ENCODE data around the gene NT5C2. TPM values are rescaled to one million over a fixed set of nuclear protein-coding genes. Genes with fewer than 3 reads are reported as not detected.

NT5C2 gene
- total RNA-seq, 1 experiment from 2014 or later: 91.2 TPM

DNA sequence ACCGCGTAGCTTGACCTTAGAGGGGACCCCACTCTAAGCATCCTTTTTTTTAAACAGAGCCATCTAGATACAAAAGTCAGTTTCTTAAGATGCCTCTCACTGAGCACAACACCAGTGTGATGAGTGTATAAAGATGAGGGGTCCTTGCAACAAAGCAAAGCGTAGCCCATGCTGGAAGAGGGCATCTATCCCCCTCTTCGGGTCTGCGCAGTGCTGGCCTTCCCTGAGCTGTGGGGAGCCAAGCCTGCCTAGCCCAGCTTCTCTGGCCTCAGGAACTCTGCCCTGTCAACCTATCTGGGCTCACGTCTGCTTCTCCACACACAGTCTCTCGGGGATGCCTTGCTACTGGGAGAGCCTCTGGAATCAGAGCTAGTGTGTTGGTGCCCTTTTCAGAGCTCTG lies 114.0 kb downstream of the NT5C2 start:
- Histone ChIP-seq H3K9me3 (no peaks in the 10 kb centered on the region), H3K36me3 (ENCODE audit: control insufficient read depth, insufficient read depth, low read length) (no peaks in the 10 kb centered on the region; the same call in none of the 2 replicates), H3K27me3 (replicated peaks; ENCODE audit: control insufficient read depth, insufficient read depth, low read length) (no peaks in the 10 kb centered on the region), H3K4me3 (ENCODE audit: low read depth, low read length) (no peak overlapping the region), H3K4me1 (peaks cover 8% of the 10 kb centered on the region; the same call in 1 of the 2 replicates)
- TF ChIP-seq CTCF (IDR thresholded peaks at IDR 0.05; ENCODE audit: insufficient read depth in 1 of 2, low read depth in 1 of 2, low read length in 1 of 2, severe bottlenecking in 1 of 2, unreplicated experiment in 1 of 2): no peak
- intact Hi-C loops (cut with micrococcal nuclease; ENCODE audit: unreplicated experiment): no loop called here
- Mint-ChIP-seq H3K27ac (ENCODE audit: unreplicated experiment) (no peak overlapping the region), H3K27me3 (ENCODE audit: insufficient read depth, unreplicated experiment) (no peaks in the 10 kb centered on the region), H3K9me3 (ENCODE audit: unreplicated experiment) (no peaks in the 10 kb centered on the region), H3K4me1 (ENCODE audit: low read depth, unreplicated experiment) (no peaks in the 10 kb centered on the region), H3K36me3 (ENCODE audit: insufficient read depth, unreplicated experiment) (peaks cover 30% of the 10 kb centered on the region), H3K4me3 (ENCODE audit: unreplicated experiment) (no peak overlapping the region)
- CTCF ChIA-PET: interaction anchor here (0.6 kb wide), 2 partner anchors 160 to 184 kb away, joined by 3 read pairs; no protein-coding TSS in a partner anchor
- POLR2A ChIA-PET: interaction anchor here (0.6 kb wide), 1 partner anchor 205 kb away, joined by 6 read pairs; no protein-coding TSS in a partner anchor
- no TSS peak for BruUV-seq (replicated peaks)
- DNase-seq: no peak

- DNase-seq: no peak
- intact Hi-C loops (cut with micrococcal nuclease; ENCODE audit: unreplicated experiment): no loop called here
- Mint-ChIP-seq H3K27ac (ENCODE audit: unreplicated experiment) (no peak overlapping the region), H3K36me3 (ENCODE audit: insufficient read depth, unreplicated experiment) (peaks cover 29% of the 10 kb centered on the region), H3K9me3 (ENCODE audit: unreplicated experiment) (no peaks in the 10 kb centered on the region), H3K4me1 (ENCODE audit: low read depth, unreplicated experiment) (no peaks in the 10 kb centered on the region), H3K4me3 (ENCODE audit: unreplicated experiment) (no peak overlapping the region), H3K27me3 (ENCODE audit: insufficient read depth, unreplicated experiment) (no peaks in the 10 kb centered on the region)
- POLR2A ChIA-PET: no interaction called here
- H3K4me1 ChIP-seq: peaks cover 8% of the 10 kb centered on the region; the same call in 1 of the 2 replicates
- H3K4me3 ChIP-seq (ENCODE audit: low read depth, low read length): no peak overlapping the region
- BruUV-seq (replicated peaks): no TSS peak
- CTCF ChIA-PET: no interaction called here
- H3K27me3 ChIP-seq (replicated peaks; ENCODE audit: control insufficient read depth, insufficient read depth, low read length): no peaks in the 10 kb centered on the region
- no peaks in the 10 kb centered on the region for H3K9me3 ChIP-seq
- TF ChIP-seq CTCF (IDR thresholded peaks at IDR 0.05; ENCODE audit: insufficient read depth in 1 of 2, low read depth in 1 of 2, low read length in 1 of 2, severe bottlenecking in 1 of 2, unreplicated experiment in 1 of 2): no peak
- no peaks in the 10 kb centered on the region; the same call in none of the 2 replicates for H3K36me3 ChIP-seq (ENCODE audit: control insufficient read depth, insufficient read depth, low read length)
Measured at GRCh38 chr10:103078676-103079075, 114.4 kb downstream of the NT5C2 start.

DNA sequence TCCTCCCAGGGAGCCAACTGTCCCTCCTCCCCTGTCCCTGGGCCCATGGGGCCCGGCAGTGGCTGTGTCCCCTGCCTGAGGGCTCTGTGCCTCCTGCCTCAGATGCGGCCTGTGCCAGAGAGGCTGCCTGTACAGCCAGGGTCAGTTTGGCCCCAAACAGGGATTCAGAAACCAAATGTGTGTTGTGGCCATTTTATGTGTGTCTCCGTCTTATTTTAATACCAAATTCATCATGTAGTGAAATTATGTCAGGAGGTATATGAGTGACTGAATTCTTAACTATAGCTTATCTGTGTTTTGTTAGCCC lies 114.8 kb downstream of the NT5C2 start:
- Mint-ChIP-seq H3K27ac (ENCODE audit: unreplicated experiment) (no peak overlapping the region), H3K36me3 (ENCODE audit: insufficient read depth, unreplicated experiment) (peaks cover 27% of the 10 kb centered on the region), H3K27me3 (ENCODE audit: insufficient read depth, unreplicated experiment) (no peaks in the 10 kb centered on the region), H3K4me1 (ENCODE audit: low read depth, unreplicated experiment) (no peaks in the 10 kb centered on the region), H3K9me3 (ENCODE audit: unreplicated experiment) (no peaks in the 10 kb centered on the region), H3K4me3 (ENCODE audit: unreplicated experiment) (no peak overlapping the region)
- peaks cover 8% of the 10 kb centered on the region; the same call in 1 of the 2 replicates for H3K4me1 ChIP-seq
- H3K27me3 ChIP-seq (replicated peaks; ENCODE audit: control insufficient read depth, insufficient read depth, low read length): no peaks in the 10 kb centered on the region
- no peaks in the 10 kb centered on the region; the same call in none of the 2 replicates for H3K36me3 ChIP-seq (ENCODE audit: control insufficient read depth, insufficient read depth, low read length)
- no peak overlapping the region for H3K4me3 ChIP-seq (ENCODE audit: low read depth, low read length)
- no TSS peak for BruUV-seq (replicated peaks)
- no peaks in the 10 kb centered on the region for H3K9me3 ChIP-seq
- no peak for DNase-seq
- intact Hi-C loops (cut with micrococcal nuclease; ENCODE audit: unreplicated experiment): no loop called here
- CTCF ChIA-PET: interaction anchor here (0.5 kb wide), 1 partner anchor 358 kb away, joined by 9 read pairs; no protein-coding TSS in a partner anchor
- POLR2A ChIA-PET: no interaction called here
- TF ChIP-seq CTCF (IDR thresholded peaks at IDR 0.05; ENCODE audit: insufficient read depth in 1 of 2, low read depth in 1 of 2, low read length in 1 of 2, severe bottlenecking in 1 of 2, unreplicated experiment in 1 of 2): no peak

All from Caco-2 (cell line).